Measurements from ENCODE around the gene MECP2.

GRCh38 chrX:154097589-154098541 is at the start of gene MECP2:
- no peak for TF ChIP-seq POLR2A (IDR thresholded peaks at IDR 0.05; ENCODE audit: low read depth, low read length)
- no peak for TF ChIP-seq TAF1 (IDR thresholded peaks at IDR 0.05; ENCODE audit: low read depth, low read length)
